Memory B cell (primary cell): ENCODE results near the gene TEDC1.
A peak's percentile ranks its signal among the peaks of the same experiment; 100 is the strongest.

Experiments
- ATAC-seq: fragments of 150-1000 bp; cut with Tn5 transposase; 2 replicates; pipeline ENCODE4 v1.10.0; 2021; ENCODE audit warnings: low read depth, mild to moderate bottlenecking, moderate library complexity
- DNase-seq, 2 donors: peaks; one replicate each; pipeline ENCODE4 v3.0.0; 2022; ENCODE audit warnings: low spot score in 2 of 2
- H3K27ac Mint-ChIP-seq: one replicate; pipeline ENCODE4 v1.8.0; 2022; ENCODE audit warnings: mild to moderate bottlenecking, moderate library complexity, mixed read lengths
- H3K27me3 Mint-ChIP-seq: one replicate; pipeline ENCODE4 v1.8.0; 2022; ENCODE audit warnings: mixed read lengths
- H3K36me3 Mint-ChIP-seq: one replicate; pipeline ENCODE4 v1.8.0; 2022; ENCODE audit warnings: mild to moderate bottlenecking, mixed read lengths
- H3K4me1 Mint-ChIP-seq: one replicate; pipeline ENCODE4 v1.8.0; 2022; ENCODE audit warnings: mixed read lengths
- H3K4me3 Mint-ChIP-seq: one replicate; pipeline ENCODE4 v1.8.0; 2022; ENCODE audit warnings: mild to moderate bottlenecking, moderate library complexity, mixed read lengths
- H3K9me3 Mint-ChIP-seq: one replicate; pipeline ENCODE4 v1.8.0; 2022; ENCODE audit warnings: mixed read lengths

TEDC1 gene

GRCh38 chr14:105474483-105475268, 16.4 kb upstream of the TEDC1 start, which contains the start of gene CRIP2:
CRIP2 (plus strand) TSS chr14:105474821; CDS start chr14:105474863, 42 bp downstream.
- peak within 1 kb of the TSS; percentile 85 for H3K4me3 Mint-ChIP-seq
- no peaks in the 10 kb centered on the region for H3K27me3 Mint-ChIP-seq
- peaks cover 14% of the 10 kb centered on the region for H3K4me1 Mint-ChIP-seq
- H3K9me3 Mint-ChIP-seq = peaks cover 3% of the 10 kb centered on the region
- ATAC-seq (peak; percentile 33), DNase-seq (peak; percentile 44 to 46)
- peaks cover 5% of the 10 kb centered on the region for H3K36me3 Mint-ChIP-seq
- peak within 1 kb of the TSS; percentile 68 for H3K27ac Mint-ChIP-seq

GRCh38 chr14:105475269-105476096, 15.6 kb upstream of the TEDC1 start:
- Mint-ChIP-seq H3K4me1 (peaks cover 22% of the 10 kb centered on the region), H3K27me3 (no peaks in the 10 kb centered on the region), H3K27ac (no peak overlapping the region), H3K36me3 (peaks cover 6% of the 10 kb centered on the region), H3K9me3 (peaks cover 3% of the 10 kb centered on the region), H3K4me3 (peak overlapping the region; percentile 50)
- DNase-seq (no peak), ATAC-seq (no peak)

GRCh38 chr14:105476097-105476830, 14.8 kb upstream of the TEDC1 start:
- Mint-ChIP-seq H3K9me3 (peaks cover 3% of the 10 kb centered on the region), H3K36me3 (peaks cover 6% of the 10 kb centered on the region), H3K4me3 (peak overlapping the region; percentile 50), H3K27ac (no peak overlapping the region), H3K27me3 (no peaks in the 10 kb centered on the region), H3K4me1 (peaks cover 30% of the 10 kb centered on the region)
- DNase-seq (no peak), ATAC-seq (no peak)

DNA sequence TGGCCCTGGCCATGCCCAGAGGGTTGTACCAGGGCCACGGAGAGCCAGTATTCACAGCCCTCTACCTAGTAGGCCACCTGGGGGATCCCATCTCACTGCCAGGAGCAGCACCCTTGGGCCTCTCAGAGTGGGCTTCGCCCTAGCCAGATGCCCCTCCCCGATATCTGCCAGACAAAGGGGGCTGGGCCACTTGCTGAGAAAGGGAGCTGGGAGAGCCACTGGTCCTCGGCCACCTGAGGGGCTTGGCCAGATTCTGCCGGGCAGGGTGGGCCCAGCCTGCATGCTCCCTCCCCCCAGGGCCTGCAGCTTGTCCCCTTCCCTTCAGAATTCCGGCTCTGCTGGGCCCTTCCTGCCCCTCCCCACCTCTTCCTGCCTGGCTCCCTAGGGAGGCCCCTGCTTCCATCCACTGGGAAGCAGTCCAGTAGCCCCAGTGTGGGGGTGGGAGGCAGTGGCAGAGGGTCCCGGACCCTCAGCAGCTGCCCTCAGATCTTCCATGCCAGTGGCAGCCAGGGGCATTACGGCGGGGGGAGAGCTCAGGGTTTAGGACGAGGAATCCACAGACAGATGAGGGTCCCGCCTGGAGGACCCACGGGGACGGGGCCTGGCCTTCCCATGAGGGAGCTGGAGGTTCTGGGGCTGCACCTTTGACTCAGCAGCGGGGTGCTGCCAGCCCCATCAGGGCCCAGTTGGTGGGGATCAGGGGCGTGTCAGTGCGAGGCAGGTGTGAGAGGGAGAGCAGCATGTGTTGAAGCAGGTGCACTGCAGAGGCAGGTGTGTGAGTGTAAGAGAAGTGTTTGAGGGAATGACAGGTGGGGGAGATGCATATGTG, 14.0 kb upstream of the TEDC1 start:
- peak overlapping the region; percentile 54 for H3K4me3 Mint-ChIP-seq
- H3K27ac Mint-ChIP-seq = peak overlapping the region; percentile 94
- no peak for DNase-seq
- H3K27me3 Mint-ChIP-seq = no peaks in the 10 kb centered on the region
- H3K9me3 Mint-ChIP-seq = peaks cover 3% of the 10 kb centered on the region
- ATAC-seq = no peak
- peaks cover 30% of the 10 kb centered on the region for H3K4me1 Mint-ChIP-seq
- H3K36me3 Mint-ChIP-seq = peaks cover 6% of the 10 kb centered on the region

DNA sequence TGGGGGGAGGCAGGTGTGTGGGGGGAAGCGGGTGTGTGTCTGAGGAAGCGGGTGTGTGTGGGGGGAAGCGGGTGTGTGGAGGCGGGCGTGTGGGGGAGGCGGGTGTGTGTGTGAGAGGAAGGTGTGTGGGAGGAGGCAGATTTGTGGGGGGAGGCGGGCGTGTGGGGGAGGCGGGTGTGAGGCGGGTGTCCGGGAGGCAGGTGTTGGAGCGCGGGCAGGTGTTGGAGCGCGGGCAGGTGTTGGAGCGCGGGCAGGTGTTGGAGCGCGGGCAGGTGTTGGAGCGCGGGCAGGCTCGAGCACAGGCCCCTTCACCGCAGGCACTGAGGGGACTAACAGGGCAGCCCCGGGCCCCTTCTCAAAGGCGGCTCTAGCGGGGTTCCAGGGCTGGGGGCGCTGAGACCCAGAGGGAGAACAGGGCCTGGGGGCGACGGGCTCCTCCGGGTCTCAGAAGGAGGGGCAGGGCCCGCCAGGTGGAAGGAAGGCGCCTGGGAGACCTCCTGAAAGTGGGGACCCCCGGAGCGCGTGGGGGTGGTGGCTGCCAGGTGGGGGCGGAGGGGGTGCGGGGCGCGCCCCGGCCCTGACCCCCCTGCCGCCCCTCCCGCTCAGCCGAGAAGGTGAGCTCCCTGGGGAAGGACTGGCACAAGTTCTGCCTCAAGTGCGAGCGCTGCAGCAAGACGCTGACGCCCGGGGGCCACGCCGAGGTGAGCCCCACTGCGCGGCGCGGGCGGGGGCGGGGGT, 13.2 kb upstream of the TEDC1 start:
- DNase-seq (peak in 1 of 2 donors; percentile 71), ATAC-seq (peak; percentile 23)
- peaks cover 3% of the 10 kb centered on the region for H3K9me3 Mint-ChIP-seq
- H3K27me3 Mint-ChIP-seq = no peaks in the 10 kb centered on the region
- H3K4me1 Mint-ChIP-seq = peaks cover 37% of the 10 kb centered on the region
- H3K4me3 Mint-ChIP-seq = peak overlapping the region; percentile 54
- H3K36me3 Mint-ChIP-seq = peaks cover 6% of the 10 kb centered on the region
- H3K27ac Mint-ChIP-seq = peak overlapping the region; percentile 94

GRCh38 chr14:105478398-105479251, 12.4 kb upstream of the TEDC1 start:
- DNase-seq = peak in 1 of 2 donors; percentile 25
- Mint-ChIP-seq H3K36me3 (peaks cover 6% of the 10 kb centered on the region), H3K4me3 (peak overlapping the region; percentile 21), H3K9me3 (peaks cover 3% of the 10 kb centered on the region), H3K4me1 (peaks cover 36% of the 10 kb centered on the region), H3K27me3 (no peaks in the 10 kb centered on the region), H3K27ac (peak overlapping the region; percentile 99)
- ATAC-seq = no peak

DNA sequence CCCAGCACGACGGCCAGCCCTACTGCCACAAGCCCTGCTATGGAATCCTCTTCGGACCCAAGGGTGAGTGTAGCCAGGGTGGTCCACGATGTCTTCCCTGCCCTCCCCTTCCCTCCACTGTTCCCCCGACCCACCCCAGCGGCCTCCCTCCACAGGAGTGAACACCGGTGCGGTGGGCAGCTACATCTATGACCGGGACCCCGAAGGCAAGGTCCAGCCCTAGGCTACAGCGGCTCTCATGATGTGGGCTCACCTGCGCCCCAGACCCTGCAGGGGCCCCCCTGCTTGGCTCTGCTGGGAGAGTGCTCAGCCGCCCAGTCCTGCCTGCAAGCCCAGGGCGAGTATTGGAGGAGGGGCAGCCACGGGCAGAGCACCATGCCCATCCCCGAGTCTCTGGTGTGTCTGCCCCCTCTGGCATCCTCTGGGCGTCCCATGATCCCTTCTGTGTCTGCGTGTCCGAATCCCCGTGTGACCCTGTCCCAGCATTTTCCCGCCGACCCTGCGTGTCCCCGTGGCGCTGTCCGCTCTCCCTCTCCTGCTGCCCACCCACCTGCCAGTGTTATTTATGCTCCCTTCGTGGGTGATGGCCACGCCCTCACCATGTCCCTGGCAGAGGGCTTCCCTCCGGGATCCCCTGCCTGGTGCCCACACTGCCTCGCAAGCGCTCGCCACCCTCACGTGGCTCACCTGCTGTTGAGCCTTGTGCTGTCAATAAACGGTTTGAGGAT, 11.5 kb upstream of the TEDC1 start:
- ATAC-seq = no peak
- Mint-ChIP-seq H3K36me3 (peaks cover 6% of the 10 kb centered on the region), H3K4me3 (peak overlapping the region; percentile 77), H3K9me3 (peaks cover 3% of the 10 kb centered on the region), H3K4me1 (peaks cover 41% of the 10 kb centered on the region), H3K27me3 (no peaks in the 10 kb centered on the region), H3K27ac (peak overlapping the region; percentile 99)
- peak in 1 of 2 donors; percentile 48 for DNase-seq

DNA sequence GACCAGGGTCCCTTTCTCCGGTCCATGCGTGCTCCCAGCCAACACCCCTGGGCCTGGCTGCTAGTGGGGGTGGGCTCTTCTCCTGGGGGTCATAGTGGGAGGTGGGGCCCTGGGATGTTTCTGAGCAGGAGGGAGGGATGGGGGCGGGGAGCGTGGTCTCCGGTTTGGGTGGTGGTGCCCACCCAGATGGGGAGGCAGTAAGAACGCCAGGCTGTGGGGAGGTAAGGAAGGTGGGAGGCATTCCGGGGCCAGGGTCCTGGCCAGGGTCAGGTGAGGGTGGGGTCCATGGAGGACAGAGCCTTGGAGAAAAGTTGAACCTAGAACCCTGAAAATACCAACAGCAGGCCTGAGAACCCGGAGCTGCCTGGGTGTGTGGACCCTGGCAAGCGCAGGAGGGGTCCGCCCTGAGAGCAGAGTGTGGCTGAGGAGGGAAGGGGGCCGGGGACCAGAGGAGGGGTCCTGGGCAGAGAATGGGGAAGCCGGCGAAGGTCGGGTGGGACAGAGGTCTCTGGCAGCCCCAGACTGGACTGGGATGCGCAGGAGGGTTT, 10.8 kb upstream of the TEDC1 start:
- Mint-ChIP-seq H3K4me1 (peaks cover 44% of the 10 kb centered on the region), H3K4me3 (peak overlapping the region; percentile 1), H3K27ac (peak overlapping the region; percentile 99), H3K9me3 (peaks cover 3% of the 10 kb centered on the region), H3K27me3 (no peaks in the 10 kb centered on the region), H3K36me3 (peaks cover 6% of the 10 kb centered on the region)
- no peak for ATAC-seq
- DNase-seq = peak in 1 of 2 donors; percentile 24

GRCh38 chr14:105480807-105481801, 9.9 kb upstream of the TEDC1 start:
- Mint-ChIP-seq H3K27ac (peak overlapping the region; percentile 99), H3K9me3 (peaks cover 3% of the 10 kb centered on the region), H3K4me3 (peak overlapping the region; percentile 56), H3K27me3 (no peaks in the 10 kb centered on the region), H3K36me3 (peaks cover 6% of the 10 kb centered on the region), H3K4me1 (peaks cover 49% of the 10 kb centered on the region)
- DNase-seq (peak; percentile 99), ATAC-seq (peak; percentile 43)

- peak overlapping the region; percentile 99 for H3K27ac Mint-ChIP-seq
- H3K4me3 Mint-ChIP-seq = peak overlapping the region; percentile 75
- peaks cover 6% of the 10 kb centered on the region for H3K36me3 Mint-ChIP-seq
- peaks cover 49% of the 10 kb centered on the region for H3K4me1 Mint-ChIP-seq
- DNase-seq (peak; percentile 89 to 94), ATAC-seq (peak; percentile 61)
- H3K27me3 Mint-ChIP-seq = no peaks in the 10 kb centered on the region
- H3K9me3 Mint-ChIP-seq = peaks cover 3% of the 10 kb centered on the region
Observed at GRCh38 chr14:105481886-105482457, 9.1 kb upstream of the TEDC1 start.
